H1 (cell line): Measurements from ENCODE around the gene PITPNC1. TPM values are rescaled to one million over a fixed set of nuclear protein-coding genes. Genes with fewer than 3 reads are reported as not detected.

Experiments used
- CTCF ChIA-PET: fragments of 300-600 bp; sonication (Branson Sonifier 250); formaldehyde crosslinking; loops from one replicate; lab custom pipeline; 2021; ENCODE audit not compliant: partially characterized antibody; lab: Charles Lee
- POLR2A ChIA-PET: fragments of 300-600 bp; sonication (Branson Sonifier 250); formaldehyde crosslinking; loops from one replicate; lab custom pipeline; 2021; ENCODE audit warnings: inconsistent platforms; ENCODE audit not compliant: partially characterized antibody; lab: Charles Lee
- DNase-seq, 2 experiments: peaks; one replicate each; pipeline versions ENCODE4 v3.0.0 to v3.0.0-alpha.2; 2010 to 2022; ENCODE audit warnings: low spot score in 2 of 2, low read depth in 1 of 2, mixed read lengths in 1 of 2
- FAIRE-seq: peaks from 2 replicates; lab custom pipeline; 2011; peaks lifted over from hg19 to GRCh38; lab: Jason Lieb, UNC
- H2AFZ ChIP-seq: 2 replicates; pipeline ENCODE4 v1.8.1; 2012; ENCODE audit warnings: low read length, inconsistent platforms
- H2AK5ac ChIP-seq: 2 replicates; pipeline ENCODE4 v1.6.1; 2013; ENCODE audit warnings: low read depth, low read length
- H2BK120ac ChIP-seq: replicated peaks from 2 replicates; pipeline ENCODE3; 2013; ENCODE audit warnings: low read depth, low read length, inconsistent platforms
- H2BK12ac ChIP-seq: 2 replicates; pipeline ENCODE4 v1.6.1; 2013; ENCODE audit warnings: low read depth, low read length
- H2BK15ac ChIP-seq: 2 replicates; pipeline ENCODE4 v1.6.1; 2013; ENCODE audit warnings: low read length
- H2BK20ac ChIP-seq: 2 replicates; pipeline ENCODE4 v1.6.1; 2013; ENCODE audit warnings: low read length
- H2BK5ac ChIP-seq: 2 replicates; pipeline ENCODE4 v1.6.1; 2013; ENCODE audit warnings: low read depth, low read length
- H3K14ac ChIP-seq: 2 replicates; pipeline ENCODE4 v1.6.1; 2013; ENCODE audit warnings: inconsistent platforms; ENCODE audit not compliant: insufficient read length
- H3K18ac ChIP-seq: 2 replicates; pipeline ENCODE4 v1.6.1; 2013; ENCODE audit warnings: low read length; ENCODE audit errors: extremely low read depth
- H3K23ac ChIP-seq: 2 replicates; pipeline ENCODE4 v1.6.1; 2013; ENCODE audit warnings: inconsistent platforms; ENCODE audit not compliant: insufficient read length
- H3K23me2 ChIP-seq: 2 replicates; pipeline ENCODE4 v1.6.1; 2013; ENCODE audit warnings: low read depth, low read length
- H3K27ac ChIP-seq: 2 replicates; pipeline ENCODE4 v1.6.1; 2011; ENCODE audit warnings: low read depth, low read length, inconsistent platforms
- H3K27me3 ChIP-seq, 4 experiments: replicated peaks in 1 of 4; 1 replicate in 1 of 4; 2 replicates in 3 of 4; pipeline versions ENCODE4 v1.6.1 to v1.8.1; 2011 to 2013; ENCODE audit warnings: low read length in 3 of 4, mild to moderate bottlenecking in 3 of 4, inconsistent platforms in 2 of 4, mixed read lengths in 2 of 4, moderate library complexity in 1 of 4; ENCODE audit not compliant: control insufficient read depth in 3 of 4, insufficient read depth in 3 of 4; ENCODE audit errors: extremely low read depth in 1 of 4
- H3K36me3 ChIP-seq, 4 experiments: 2 replicates each; pipeline versions ENCODE4 v1.6.1 to v1.8.1; 2011 to 2013; ENCODE audit warnings: mild to moderate bottlenecking in 4 of 4, low read length in 3 of 4, moderate library complexity in 2 of 4, control low read depth in 1 of 4, inconsistent platforms in 1 of 4; ENCODE audit not compliant: insufficient read depth in 4 of 4, control insufficient read depth in 2 of 4
- H3K4ac ChIP-seq: replicated peaks from 2 replicates; pipeline ENCODE3; 2013; ENCODE audit warnings: low read length, low read depth, mixed read lengths, inconsistent platforms; ENCODE audit not compliant: insufficient read length
- H3K4me1 ChIP-seq, 4 experiments: replicated peaks in 1 of 4; 1 replicate in 1 of 4; 2 replicates in 3 of 4; pipeline versions ENCODE4 v1.6.1 to v1.8.1; 2011 to 2013; ENCODE audit warnings: low read length in 3 of 4, inconsistent platforms in 2 of 4, mixed read lengths in 1 of 4; ENCODE audit not compliant: insufficient read depth in 4 of 4, control insufficient read depth in 3 of 4
- H3K4me2 ChIP-seq, 2 experiments: 2 replicates each; pipeline versions ENCODE4 v1.6.1 to v1.8.1; 2011 to 2013; ENCODE audit warnings: low read depth in 2 of 2, low read length in 2 of 2, control low read depth in 1 of 2, inconsistent platforms in 1 of 2, mild to moderate bottlenecking in 1 of 2; ENCODE audit not compliant: insufficient read depth in 1 of 2
- H3K4me3 ChIP-seq, 4 experiments: fragments of 200-600, 300-600 bp in 1 of 4; sonication (generic), shearing (Covaris generic), sonication (Bioruptor Twin) in 1 of 4; 2 replicates each; pipeline versions ENCODE4 v1.5.1 to v1.8.1; 2011 to 2016; ENCODE audit warnings: low read length in 4 of 4, low read depth in 3 of 4, control low read depth in 2 of 4, inconsistent platforms in 2 of 4, mild to moderate bottlenecking in 2 of 4, mixed read lengths in 1 of 4, moderate library complexity in 1 of 4; ENCODE audit not compliant: insufficient read depth in 2 of 4; ENCODE audit errors: extremely low read depth in 1 of 4
- H3K56ac ChIP-seq: replicated peaks from 2 replicates; pipeline ENCODE3; 2013; ENCODE audit warnings: low read depth, mild to moderate bottlenecking, mixed read lengths, low read length, inconsistent platforms; ENCODE audit not compliant: insufficient read length
- H3K79me1 ChIP-seq: 2 replicates; pipeline ENCODE4 v1.6.1; 2013; ENCODE audit warnings: low read depth, low read length, control low read depth
- H3K79me2 ChIP-seq, 2 experiments: 2 replicates each; pipeline versions ENCODE4 v1.6.1 to v1.8.1; 2012 to 2013; ENCODE audit warnings: low read length in 2 of 2, mild to moderate bottlenecking in 2 of 2, inconsistent platforms in 1 of 2; ENCODE audit not compliant: insufficient read depth in 2 of 2, control insufficient read depth in 1 of 2
- H3K9ac ChIP-seq, 4 experiments: replicated peaks in 1 of 4; 1 replicate in 1 of 4; 2 replicates in 3 of 4; pipeline versions ENCODE4 v1.6.1 to v1.8.1; 2011 to 2013; ENCODE audit warnings: low read depth in 3 of 4, low read length in 3 of 4, control low read depth in 2 of 4, mild to moderate bottlenecking in 2 of 4, moderate library complexity in 2 of 4, inconsistent platforms in 1 of 4; ENCODE audit errors: extremely low read depth in 1 of 4
- H3K9me3 ChIP-seq, 2 experiments: 2 replicates each; pipeline versions ENCODE4 v1.6.1 to v1.8.1; 2012 to 2013; ENCODE audit warnings: mild to moderate bottlenecking in 2 of 2, moderate library complexity in 2 of 2, control low read depth in 1 of 2, inconsistent platforms in 1 of 2, low read depth in 1 of 2, low read length in 1 of 2, mixed read lengths in 1 of 2; ENCODE audit not compliant: insufficient read depth in 2 of 2
- H4K20me1 ChIP-seq, 2 experiments: replicated peaks in 1 of 2; 2 replicates each; pipeline versions ENCODE3 to v1.8.1; 2011 to 2013; ENCODE audit warnings: inconsistent platforms in 2 of 2, low read length in 2 of 2, mild to moderate bottlenecking in 1 of 2; ENCODE audit not compliant: insufficient read depth in 2 of 2, control insufficient read depth in 1 of 2
- H4K5ac ChIP-seq: 2 replicates; pipeline ENCODE4 v1.6.1; 2013; ENCODE audit warnings: low read length, low read depth, mixed read lengths, inconsistent platforms; ENCODE audit not compliant: insufficient read length
- H4K8ac ChIP-seq: 2 replicates; pipeline ENCODE4 v1.8.0; 2013; ENCODE audit warnings: mild to moderate bottlenecking, moderate library complexity, low read length, inconsistent platforms; ENCODE audit not compliant: insufficient read depth; ENCODE audit errors: extremely low read depth
- H4K91ac ChIP-seq: replicated peaks from 2 replicates; pipeline ENCODE3; 2013; ENCODE audit warnings: low read length, mixed read lengths, inconsistent platforms; ENCODE audit not compliant: insufficient read length
- E2F6 ChIP-seq: IDR thresholded peaks from 2 replicates; pipeline ENCODE4 v1.6.1; 2012; ENCODE audit warnings: inconsistent platforms
- JUND ChIP-seq: IDR thresholded peaks from 2 replicates; pipeline ENCODE4 v1.6.1; 2011; ENCODE audit warnings: mild to moderate bottlenecking, improper control_type of control experiment, low read length
- KDM1A ChIP-seq: fragments of 200-600, 300-600 bp; sonication (generic); IDR thresholded peaks from 2 replicates; pipeline ENCODE4 v1.7.1; 2016; ENCODE audit warnings: mild to moderate bottlenecking, low read length, borderline replicate concordance
- KDM4A ChIP-seq: IDR thresholded peaks from one replicate; pipeline ENCODE4 v1.7.1; 2012; ENCODE audit warnings: low read depth, mild to moderate bottlenecking, moderate library complexity, low read length, inconsistent platforms; ENCODE audit not compliant: severe bottlenecking
- RAD21 ChIP-seq, 2 experiments: IDR thresholded peaks in 1 of 2; conservative IDR thresholded peaks in 1 of 2; 2 replicates each; pipeline ENCODE4 v1.6.1; 2011; ENCODE audit warnings: low read depth in 2 of 2, low read length in 2 of 2, improper control_type of control experiment in 1 of 2, inconsistent platforms in 1 of 2, mild to moderate bottlenecking in 1 of 2, moderate library complexity in 1 of 2
- RBBP5 ChIP-seq: IDR thresholded peaks from 2 replicates; pipeline ENCODE4 v1.7.1; 2012; ENCODE audit warnings: low read depth, mild to moderate bottlenecking, inconsistent platforms, low read length, moderate library complexity, borderline replicate concordance
- SIX5 ChIP-seq: IDR thresholded peaks from 2 replicates; pipeline ENCODE4 v1.6.1; 2011; ENCODE audit warnings: mild to moderate bottlenecking, low read depth, low read length
- SP2 ChIP-seq: IDR thresholded peaks from 2 replicates; pipeline ENCODE4 v1.6.1; 2012; ENCODE audit warnings: mild to moderate bottlenecking, low read length, inconsistent platforms
- YY1 ChIP-seq: IDR thresholded peaks from 2 replicates; pipeline ENCODE4 v1.6.1; 2011; ENCODE audit warnings: low read depth, mild to moderate bottlenecking, low read length
- WGBS, 2 experiments: shearing (Covaris generic) in 1 of 2; methylation state at CpG; one replicate each; pipeline versions ENCODE4 v1.1.6 to v1.1.7; 2013 to 2015; ENCODE audit warnings: low lambda C conversion rate in 2 of 2, mixed read lengths in 2 of 2, inconsistent platforms in 1 of 2, low coverage in 1 of 2, missing lambda C conversion rate in 1 of 2; ENCODE audit not compliant: insufficient replicate concordance in 2 of 2, insufficient coverage in 1 of 2, insufficient read length in 1 of 2; ENCODE audit errors: extremely low coverage in 1 of 2, missing lambda C conversion rate in 1 of 2; 5-methylcytosine and 5-hydroxymethylcytosine counted together
- polyA plus RNA-seq, 7 experiments: library from polyadenylated mRNA; depleted of rRNA in 3 of 7; stranded (reverse) in 5 of 7; unstranded in 2 of 7; fragments of >200 nt in 5 of 7; fragments of 200-250 nt in 2 of 7; gene quantifications; 1 replicate in 5 of 7; 2 replicates in 1 of 7; 4 replicates in 1 of 7; pipeline versions ENCODE4 v1.2.1 to v1.2.3, GENCODE V29; 2011 to 2013; ENCODE audit warnings: missing spikeins in 2 of 7, mixed read lengths in 2 of 7
- total RNA-seq: library from RNA; stranded (reverse); fragmentation: NEBNext Ultra II Directional; extraction: Animal tissue kit (Norgen Biotek cat#: 25700); gene quantifications from 2 replicates; pipeline ENCODE4 v1.2.1, GENCODE V29; 2021

Gene PITPNC1
- total and polyA plus RNA-seq, 2 of the 8 experiments (the other 6 are each of a cell fraction or from before 2014, with no cell fraction given), result 17.6 to 54.7 TPM

GRCh38 chr17:67625971-67626370 lies 248.9 kb downstream of the PITPNC1 start:
- Histone ChIP-seq H4K5ac (no peak overlapping the region), H3K56ac (no peak overlapping the region), H4K91ac (no peak overlapping the region), H3K27me3 (no peaks in the 10 kb centered on the region), H2BK20ac (no peak overlapping the region), H4K20me1 (peaks cover 0 to 1% of the 10 kb centered on the region in 2 experiments), H3K36me3 (no peaks in the 10 kb centered on the region), H3K23me2 (no peaks in the 10 kb centered on the region), H2AK5ac (no peak overlapping the region), H3K4me1 (no peaks in the 10 kb centered on the region), H4K8ac (no peak overlapping the region), H3K4me3 (no peak overlapping the region), H3K79me2 (no peaks in the 10 kb centered on the region), H3K14ac (no peak overlapping the region), H2BK15ac (no peak overlapping the region), H3K18ac (no peak overlapping the region), H3K4ac (no peak overlapping the region), H3K23ac (no peak overlapping the region), H3K27ac (no peak overlapping the region), H2AFZ (no peak overlapping the region), H3K9ac (no peak overlapping the region), H2BK12ac (no peak overlapping the region), H2BK120ac (no peak overlapping the region), H3K79me1 (no peaks in the 10 kb centered on the region), H3K9me3 (peaks cover 0 to 3% of the 10 kb centered on the region in 2 experiments; a peak in 1 of 4 replicates), H2BK5ac (no peak overlapping the region), H3K4me2 (no peak overlapping the region)
- ChIA-PET POLR2A (no interaction called here), CTCF (interaction anchor here (1.1 to 1.3 kb wide), 3 partner anchors 15 to 67 kb away, joined by 3 to 4 read pairs (median 3); no protein-coding TSS in a partner anchor)
- no peak for TF ChIP-seq KDM4A
- no peak for TF ChIP-seq JUND
- TF ChIP-seq E2F6, result no peak
- no peak for TF ChIP-seq RBBP5
- no peak for TF ChIP-seq SP2
- no peak for TF ChIP-seq YY1
- no peak for TF ChIP-seq KDM1A
- no peak for TF ChIP-seq RAD21 (IDR thresholded peaks at IDR 0.05 in 1 of 2, conservative IDR thresholded peaks at IDR 0.05 in 1 of 2; ENCODE audit: low read depth in 2 of 2, low read length in 2 of 2)
- TF ChIP-seq SIX5, result no peak
- DNase-seq (no peak), FAIRE-seq (no peak)
- WGBS, 2 experiments, result 91% methylated on average over 4 of the region's 4 CpGs; no CpG with 5 or more reads in 1 of the 2 experiments
